GM21515 (cell line): Measurements from ENCODE around the gene PAXX.

Experiments used
- ATAC-seq: cut with Tn5 transposase; IDR thresholded peaks from one replicate; pipeline ENCODE4 v1.9.1; 2021; ENCODE audit not compliant: unreplicated experiment

The PAXX gene

DNA sequence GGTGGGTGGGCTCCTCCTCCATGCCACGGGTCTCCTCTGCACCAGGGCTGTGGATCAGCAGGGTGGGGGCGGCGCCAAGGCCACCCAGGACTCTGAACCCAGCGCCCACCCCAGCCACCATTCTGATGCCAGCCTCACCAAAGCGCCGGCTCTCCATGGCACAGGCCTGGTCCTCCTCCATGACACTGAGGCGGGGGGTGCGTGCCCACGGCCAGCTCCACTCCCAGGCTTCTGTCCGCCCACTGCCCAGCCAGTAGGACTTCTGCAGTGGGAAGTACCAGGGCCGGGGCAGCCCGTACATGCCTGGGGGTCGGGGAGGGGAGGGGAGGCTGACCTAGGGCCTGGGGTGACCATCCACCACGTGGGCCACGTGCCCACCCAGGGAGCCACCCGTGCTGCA lies 24.2 kb downstream of the PAXX start:
- no peak for ATAC-seq

DNA sequence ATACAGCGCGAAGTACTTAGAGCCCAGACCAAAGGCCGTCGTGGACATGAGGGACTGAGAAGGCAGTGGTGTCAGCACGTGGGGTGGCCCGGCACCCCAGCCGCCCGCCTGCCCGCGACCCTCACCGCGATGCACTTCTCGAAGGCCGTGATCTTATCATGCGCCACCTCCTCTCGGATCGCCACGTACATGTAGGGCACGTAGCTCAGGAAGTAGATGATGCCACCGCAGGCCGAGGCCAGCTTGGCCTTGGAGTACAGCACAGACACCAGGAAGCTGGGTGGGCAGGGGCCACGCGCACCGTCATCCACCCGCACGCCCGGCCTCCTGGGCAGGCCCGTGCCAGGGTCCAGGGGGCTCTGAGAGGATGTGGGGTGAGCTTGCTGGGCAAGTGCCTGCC lies 24.8 kb downstream of the PAXX start:
- no peak for ATAC-seq

DNA sequence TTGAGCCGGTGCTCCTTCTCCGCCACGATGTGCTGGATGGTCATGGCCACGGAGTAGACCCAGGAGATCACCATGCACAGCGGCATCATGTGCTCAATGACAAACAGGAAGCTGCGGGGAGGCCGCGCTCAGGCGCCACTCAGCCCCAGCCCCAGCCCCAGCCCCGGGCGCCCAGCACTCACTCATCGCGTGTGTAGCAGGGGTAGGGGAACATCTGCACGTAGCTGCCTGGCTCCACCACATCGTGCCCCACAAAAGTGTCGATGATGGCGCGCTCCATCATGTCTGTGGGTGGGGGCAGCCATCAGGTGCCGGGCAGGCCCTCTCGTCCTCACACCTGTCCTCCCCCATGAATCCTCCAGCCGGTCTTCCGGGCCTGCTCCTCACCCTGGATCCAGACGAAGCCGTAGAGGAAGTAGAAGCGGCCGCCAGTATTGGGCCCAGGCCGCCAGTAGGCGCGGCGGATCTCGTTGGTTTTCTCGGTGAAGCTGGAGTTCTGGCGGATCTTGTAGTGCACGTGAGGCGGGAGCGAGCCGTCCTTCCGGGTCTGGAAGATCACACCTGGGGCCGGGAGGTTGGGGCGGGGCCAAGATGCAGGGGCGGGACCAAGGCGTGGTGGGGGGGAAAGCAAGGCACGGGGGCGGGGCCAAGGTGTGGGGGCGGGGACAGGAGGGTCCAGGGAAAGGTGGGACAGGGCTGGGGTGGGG lies 25.7 kb downstream of the PAXX start:
- no peak for ATAC-seq

DNA sequence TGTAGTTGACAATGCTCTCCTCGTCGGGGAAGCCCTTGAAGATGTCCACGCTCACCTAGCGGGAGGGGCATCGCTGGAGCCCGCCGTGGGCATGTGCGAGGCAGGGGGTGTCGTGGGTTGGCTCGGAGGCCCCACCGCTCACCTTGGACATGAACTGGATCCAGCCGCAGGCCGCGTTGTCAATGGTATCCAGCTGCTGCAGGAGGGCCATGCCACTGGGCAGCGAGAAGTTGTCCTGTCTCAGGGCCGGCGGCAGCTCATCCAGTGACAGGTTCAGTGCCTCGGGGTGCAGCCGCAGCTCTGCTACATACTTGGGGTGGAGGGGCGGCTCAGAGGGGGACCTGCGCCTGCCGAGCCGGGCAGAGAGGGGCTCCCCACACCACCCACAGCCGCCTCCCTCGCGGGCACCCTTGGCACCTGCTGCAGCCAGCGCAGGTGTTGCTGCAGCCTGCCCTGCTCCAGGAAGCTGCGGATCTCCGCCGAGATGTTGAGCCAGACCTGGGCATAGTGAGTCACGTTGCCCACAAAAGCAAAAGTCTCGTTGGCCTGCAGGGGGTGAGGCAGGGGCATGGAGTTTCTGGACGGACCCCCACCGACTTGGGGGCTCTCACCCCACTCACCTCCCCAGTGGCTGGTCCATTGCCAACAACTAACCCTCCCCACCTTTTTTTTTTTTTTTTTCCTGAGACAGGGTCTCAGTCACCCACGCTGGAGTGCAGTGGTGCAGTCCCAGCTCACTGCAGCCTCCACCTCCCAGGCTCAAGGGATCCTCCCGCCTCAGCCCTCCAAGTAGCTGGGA lies 26.7 kb downstream of the PAXX start:
- no peak for ATAC-seq

DNA sequence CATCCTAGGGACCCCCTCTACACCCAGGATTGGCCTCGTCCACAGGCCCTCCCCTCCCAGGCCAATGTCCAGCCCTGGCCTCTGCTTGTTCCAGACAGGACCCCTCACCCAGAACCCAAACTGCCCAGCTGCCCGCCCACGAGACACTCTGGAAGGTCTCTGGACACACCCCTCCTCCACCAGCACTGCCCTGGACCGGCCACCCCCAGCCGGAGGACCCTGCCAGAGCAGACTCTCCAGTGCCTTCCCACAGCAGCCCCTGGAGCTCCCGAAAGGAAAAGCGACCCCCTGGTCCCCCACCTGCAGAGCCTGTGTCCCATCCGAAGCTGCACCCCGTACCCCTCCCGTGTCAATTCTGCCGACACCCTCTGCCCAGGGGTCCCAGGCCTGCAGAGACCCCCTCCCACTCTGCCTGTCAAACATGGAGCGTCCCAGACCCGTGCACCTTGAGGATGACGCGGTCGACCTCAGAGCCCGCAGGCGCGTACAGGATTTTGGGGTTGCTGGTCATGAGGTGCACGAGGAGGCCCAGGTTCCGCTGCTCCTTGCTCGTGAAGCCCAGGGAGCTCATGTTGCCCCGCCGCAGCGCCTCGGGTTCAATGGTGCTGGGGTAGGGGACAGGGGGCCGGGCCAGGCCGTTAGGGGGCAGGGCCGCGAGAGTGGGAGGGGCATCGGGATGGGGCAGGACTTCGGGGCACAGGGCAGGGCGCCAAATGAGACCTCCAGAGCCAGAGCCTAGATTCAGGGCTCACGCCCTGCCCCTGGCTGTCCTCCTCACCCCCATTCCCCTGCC lies 27.9 kb downstream of the PAXX start:
- ATAC-seq, result no peak

DNA sequence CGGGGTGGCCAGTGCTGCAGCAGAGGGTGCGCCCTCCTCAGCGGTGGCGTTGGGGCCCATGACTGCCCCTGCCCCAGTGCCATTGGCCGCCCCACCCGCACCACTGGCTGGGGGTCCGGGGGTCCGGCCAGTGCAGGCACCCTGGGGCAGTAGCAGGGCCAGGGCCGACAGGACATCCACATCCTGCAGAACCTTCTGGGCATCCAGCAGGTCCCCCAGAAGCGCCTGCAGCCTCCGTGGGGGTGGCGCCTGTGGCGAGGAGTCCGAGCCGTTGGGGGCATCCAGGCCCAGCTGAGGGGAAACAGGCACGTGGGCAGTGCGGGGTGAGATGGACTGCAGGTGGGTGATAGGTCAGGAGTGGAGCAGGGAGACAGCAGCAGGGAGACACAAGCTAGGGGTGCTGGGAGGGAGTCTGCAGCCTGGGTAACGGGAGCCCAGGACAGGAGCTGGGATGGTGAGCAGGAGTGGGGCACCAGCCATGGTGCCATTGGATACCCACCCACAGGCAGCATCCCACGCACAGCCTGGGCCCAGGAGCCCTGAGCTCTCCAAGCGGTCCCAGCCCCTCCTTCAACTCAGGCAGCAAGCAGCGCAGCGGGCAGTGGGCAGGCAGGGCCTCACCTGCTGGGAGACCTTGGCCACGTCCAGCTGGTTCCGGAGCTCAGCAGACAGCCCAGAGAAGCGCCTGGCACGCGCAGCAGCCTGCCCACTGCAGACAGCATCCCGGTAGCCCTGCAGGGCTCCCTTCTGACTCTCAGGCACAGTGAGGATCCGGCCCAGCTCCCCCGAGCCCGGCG lies 28.7 kb downstream of the PAXX start:
- no peak for ATAC-seq

DNA sequence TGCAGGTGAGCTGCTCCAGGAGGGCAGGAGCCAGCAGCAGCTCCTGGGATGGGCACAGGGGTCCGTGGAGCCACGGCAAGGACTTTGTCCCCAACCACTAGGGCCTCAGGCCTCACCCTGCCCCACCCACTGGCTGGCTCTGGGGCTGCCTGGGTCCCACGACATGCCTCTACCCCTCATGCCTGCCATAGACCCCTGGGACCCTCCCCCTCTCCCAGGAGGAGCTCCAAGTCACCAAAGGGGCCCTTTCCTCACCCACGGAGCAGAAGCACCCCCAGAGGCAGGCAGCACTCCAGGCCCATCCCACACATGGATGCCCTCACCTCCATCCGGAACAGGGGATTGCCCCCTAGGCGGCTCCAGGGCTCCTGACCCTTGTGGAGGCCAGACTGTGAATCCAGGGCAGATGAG lies 29.4 kb downstream of the PAXX start:
- ATAC-seq, result no peak

DNA sequence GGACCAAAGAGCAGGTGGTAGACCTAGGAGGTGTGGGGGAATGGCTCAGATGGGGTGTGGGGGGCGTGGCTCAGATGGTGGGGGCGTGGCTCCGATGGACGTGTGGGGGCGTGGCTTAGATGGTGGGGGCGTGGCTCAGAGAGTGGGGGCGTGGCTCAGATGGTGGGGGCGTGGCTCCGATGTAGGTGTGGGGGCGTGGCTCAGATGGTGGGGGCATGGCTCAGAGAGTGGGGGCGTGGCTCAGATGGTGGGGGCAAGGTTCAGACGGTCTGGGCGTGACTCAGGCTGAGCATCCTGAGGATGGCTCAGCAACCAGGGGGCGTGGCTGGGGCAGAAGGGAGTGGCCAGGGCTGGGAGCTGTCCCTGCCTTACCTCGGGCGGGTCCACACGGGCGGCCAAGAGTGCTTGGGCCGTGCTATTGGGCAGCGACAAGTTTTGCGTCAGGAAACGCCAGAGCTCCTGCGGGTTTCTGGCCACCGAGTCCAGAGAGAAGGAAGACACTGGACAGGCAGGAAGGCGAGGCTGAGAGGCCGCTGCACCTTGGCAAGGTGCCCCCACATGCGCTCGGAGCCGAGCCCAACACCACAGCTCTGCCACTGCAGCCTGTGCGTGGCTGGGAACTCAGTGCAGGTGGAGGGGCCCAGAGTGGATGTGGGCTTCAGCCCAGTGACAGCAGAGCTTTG lies 29.9 kb downstream of the PAXX start:
- ATAC-seq, result no peak

DNA sequence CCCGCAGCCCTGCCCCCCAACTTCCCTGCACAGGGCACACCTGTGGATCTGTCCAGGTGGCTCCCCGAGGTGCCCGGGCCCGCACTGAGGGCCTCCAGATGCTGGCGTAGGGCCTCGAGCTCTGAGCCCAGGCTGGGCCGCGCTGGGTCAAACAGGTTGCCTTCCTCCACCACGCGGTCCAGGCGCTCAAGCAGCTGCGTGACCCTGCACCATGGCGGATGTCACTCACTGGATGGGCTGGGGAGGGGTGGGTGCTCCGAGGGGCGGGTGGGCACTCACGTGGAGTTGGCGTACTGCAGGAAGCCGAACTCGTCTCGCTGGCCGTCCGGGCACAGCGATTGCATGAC lies 30.4 kb downstream of the PAXX start:
- ATAC-seq, result no peak

DNA sequence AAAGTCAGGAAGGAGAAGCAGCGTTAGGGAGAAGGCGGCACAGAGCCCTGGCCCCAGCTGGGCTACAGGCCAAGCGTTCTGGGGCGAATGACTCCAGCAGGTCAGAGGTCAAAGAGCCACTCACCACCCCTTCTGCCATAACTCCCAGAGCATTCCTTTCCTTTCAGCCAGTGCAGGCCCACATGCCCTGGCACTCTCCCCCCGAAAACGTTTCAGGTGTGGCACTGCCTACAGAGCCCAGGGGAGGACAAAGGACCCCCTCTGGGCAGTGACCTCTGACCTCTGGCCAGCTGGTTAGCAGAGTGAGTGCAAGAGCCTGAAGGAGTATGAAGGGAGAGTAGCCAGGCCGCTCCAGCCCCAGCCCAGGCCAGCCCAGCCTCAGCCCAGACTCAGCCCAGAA lies 30.9 kb downstream of the PAXX start:
- no peak for ATAC-seq

DNA sequence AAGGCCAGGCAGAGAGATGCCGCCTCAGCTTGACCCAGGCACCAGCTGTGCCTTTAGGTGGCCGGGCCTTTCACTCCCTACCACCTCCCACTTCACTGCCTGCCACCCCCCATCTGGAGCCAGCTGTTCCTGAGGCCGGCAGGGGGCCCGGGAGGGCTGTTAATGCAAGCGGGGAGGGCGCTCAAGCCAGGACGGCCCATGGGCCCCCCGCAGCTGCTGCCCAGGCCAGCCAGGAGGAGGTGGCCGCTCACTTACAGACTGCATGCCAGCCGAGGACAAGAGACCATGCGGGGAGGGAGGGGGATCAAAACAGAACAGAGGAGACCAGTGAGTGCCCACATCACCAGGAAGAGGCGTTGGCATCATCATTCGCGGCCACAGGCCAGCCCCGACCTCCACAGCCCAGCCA lies 31.4 kb downstream of the PAXX start:
- no peak for ATAC-seq

DNA sequence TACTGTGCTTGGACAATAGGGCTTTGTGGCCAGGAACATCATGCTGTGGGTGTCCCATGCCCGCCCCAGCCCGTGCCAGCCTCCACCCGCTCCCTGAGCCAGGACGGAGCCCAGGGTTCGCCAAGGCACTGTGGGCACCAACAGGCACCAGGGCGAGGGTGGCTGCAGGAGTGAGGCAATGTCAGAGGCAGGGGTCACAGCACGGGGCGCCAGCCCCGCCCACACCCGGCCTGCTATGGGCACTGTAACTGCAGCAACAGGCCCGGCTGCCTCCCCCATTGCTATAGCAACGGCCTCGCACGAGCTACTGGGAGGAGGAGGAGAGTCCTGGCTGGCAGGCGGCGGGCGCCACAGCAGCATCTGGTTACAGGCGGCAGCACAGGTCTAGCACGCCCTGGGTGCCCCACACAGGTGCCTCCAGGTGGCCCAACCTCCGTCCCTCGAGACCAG lies 33.3 kb downstream of the PAXX start:
- no peak for ATAC-seq

DNA sequence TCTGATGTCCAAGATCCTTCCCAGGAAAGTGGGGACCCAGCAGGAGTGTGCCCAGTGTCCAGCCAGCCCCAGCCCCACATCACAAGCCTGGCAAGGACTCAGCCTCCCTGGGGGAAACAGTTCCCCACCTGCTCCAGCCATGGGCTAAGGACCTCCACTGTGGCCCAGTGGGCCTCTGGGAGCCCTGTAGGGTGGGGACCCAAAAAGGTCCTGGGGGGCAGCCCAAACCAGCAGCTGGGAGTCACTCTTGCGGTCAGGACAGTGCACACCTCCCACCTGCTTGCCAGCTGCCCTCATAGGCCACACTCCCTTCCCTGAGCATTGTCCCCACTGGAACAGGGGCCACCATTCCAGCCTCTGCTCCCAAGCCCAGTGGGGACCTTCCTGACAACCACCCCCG lies 34.2 kb downstream of the PAXX start:
- no peak for ATAC-seq

DNA sequence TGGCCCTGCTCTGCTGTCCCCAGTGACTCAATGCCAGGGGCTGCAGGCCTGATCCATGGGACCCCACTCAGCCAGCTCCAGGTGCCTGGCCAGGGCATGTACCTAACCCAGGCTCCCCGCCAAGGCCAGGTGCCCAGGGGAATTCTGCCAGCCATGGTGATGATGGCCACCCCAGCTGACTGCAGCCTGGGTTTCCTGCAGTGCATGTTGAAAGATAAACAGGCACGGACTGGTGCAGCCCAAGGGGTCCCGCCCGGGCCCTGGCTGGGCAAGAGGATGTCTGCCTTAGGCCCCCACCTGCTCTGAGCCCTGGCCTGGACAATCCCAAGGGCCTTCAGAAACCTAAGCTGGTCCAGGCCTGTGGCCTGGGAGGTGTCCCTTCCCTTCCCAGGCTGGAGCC lies 34.6 kb downstream of the PAXX start:
- ATAC-seq, result no peak

DNA sequence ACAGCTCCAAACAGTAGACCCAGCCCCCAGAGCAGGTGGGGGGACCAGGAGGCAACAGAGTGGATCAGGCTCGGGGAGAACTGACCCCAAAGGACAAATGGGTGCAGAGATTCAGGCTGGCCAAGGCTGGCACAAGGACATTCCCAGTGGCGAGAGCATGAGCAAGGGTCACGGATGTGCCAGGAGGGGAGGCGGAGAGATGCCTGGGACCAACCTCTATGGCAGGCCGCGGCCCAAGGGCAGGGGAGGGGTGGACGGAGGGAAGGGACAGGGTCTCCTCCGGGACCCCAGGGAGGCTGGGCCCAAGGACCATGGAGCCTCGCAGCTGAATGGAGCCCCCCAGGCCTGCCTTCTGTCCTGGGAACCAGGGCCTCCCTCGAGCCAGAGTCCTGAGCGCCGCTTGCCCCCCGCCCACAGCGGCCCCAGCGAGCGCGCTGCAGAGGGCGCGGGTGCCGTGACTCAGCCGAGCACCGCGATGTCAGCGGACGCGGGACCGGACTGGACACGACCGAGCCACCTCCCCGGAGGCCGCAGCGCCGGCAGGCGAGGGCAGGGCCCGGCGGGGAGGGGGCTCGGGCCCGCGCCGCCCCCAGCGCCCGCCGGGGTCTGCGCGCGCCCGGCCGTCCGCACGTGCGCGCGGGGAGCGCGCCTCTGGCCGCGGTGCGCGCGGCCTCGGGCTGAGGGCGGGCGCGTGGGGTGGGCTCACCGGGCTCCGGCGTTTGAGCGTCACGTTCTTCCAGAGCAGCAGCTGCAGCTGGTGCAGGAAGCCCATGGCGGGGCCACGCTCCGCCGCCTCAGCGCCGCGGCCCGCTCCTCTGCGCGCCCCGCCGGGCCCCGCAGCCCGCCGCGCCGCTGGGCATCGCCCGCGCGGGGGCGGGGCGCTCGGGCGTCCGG lies 35.4 kb downstream of the PAXX start, which contains the start of gene ABCA2:
TSS of gene ABCA2 (minus strand) at position 869 of the 894 bp plus-strand sequence. CDS start at position 772, 97 bp downstream.
- ATAC-seq, result no peak

DNA sequence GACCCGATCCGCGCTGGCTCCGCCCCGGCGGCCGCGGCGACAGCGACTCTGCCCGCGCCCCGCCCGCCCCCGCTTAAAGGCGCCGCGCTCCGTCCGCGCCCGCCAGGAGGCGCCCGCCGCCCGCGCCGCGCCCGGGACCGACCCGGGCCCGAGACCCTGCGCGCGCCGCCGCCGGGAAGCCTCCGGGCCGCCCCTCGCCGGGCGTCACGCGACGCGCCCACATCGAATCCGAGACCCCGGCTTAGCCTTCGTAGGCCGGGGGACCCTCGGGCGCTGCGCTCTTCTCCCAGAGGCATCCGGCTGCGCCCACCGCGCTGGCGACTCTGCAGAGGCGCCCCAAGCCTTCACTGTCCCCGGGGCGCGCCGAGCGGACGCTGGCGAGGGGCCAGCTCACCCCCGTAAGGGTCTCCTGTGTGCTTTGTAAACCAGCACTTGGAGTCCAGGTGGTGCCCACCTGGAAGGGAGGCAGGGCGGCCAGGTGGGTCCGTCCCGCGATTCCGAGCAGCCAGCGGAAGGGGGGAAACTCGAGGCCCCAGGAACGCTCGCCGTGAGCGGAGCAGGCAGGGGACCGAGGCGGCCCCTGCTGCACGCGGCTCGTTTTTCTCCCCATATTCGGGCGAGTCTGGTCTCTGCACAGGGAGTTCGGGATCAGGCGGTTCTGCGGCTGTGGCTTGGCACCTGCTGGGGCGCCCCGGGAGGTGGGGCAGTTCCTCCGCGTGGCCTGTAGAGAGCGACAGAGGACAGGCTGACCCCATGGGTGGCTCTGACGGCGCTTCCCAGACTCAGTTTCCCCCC lies 36.2 kb downstream of the PAXX start:
- no peak for ATAC-seq

DNA sequence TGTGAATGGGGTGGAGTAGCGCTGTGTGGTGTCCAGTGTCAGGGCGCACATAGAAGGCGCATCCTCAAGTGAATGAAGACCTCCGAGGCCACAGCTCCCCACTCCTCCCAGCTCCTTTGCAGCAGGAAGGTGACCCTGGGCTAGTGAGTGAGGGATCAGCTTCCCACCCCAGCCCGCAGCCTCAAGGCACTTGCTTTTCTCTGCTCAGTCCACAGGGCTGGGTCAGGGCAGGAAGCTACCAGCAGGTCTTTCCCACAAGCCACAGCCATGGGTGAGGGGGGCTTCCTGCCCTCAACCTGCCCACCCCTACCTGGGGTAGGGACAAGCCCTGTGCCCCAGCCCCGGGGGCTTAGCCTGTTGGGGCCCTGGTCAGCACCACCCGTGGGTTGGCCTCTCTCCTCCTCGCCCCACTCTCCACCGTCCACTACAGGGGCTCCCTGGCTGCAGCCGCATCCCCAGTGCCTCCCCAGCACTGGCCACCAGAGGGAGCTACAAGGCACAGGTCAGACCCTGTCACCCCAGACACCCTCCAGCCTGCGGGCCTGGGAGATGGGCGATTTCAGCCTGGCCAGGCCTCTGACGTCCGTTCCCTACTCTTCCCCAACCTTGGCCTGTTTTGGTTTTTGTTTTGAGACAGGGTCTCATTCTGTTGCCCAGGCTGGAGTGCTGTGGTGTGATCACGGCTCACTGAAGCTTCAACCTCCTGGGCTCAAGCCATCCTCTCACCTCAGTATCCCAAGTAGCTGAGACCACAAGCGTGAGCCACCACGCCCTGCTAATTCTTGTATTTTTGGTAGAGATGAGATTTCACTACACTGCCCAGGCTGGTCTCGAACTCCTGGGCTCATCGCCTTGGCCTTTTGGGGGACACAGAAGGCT lies 37.1 kb downstream of the PAXX start:
- ATAC-seq, result no peak

DNA sequence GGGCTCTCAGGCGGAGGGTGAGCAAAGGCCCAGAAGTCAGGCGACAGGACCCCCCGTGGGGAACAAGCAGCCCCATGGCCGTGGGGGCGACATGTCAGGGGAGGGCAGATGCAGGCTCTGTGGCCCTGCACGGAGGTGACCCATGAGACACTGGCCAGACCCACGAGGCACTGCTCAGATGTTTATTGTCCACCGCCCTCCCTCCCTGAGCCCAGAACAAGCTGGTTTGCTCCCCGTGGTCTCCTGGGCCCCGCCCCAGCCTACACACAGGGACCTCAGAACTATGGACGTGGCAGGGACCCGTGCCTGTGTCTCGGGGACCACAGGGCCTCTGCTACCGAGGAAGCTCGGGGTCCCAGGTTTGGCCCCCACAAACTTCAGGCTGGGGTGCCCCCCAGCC lies 37.8 kb downstream of the PAXX start:
- no peak for ATAC-seq
